ENCODE results near the gene MALSU1.
"Not testable (repeated sequence)": the region's sequence is repeated elsewhere in the genome, so short reads cannot be mapped to it uniquely, and the experiment has no call there.

MALSU1 gene

GRCh38 chr7:23295401-23295697, 3.8 kb upstream of the MALSU1 start:
- Histone ChIP-seq H3K56ac (ENCODE audit: low read length) (no peak overlapping the region), H3K79me1 (ENCODE audit: low read length) (peaks cover 9% of the 10 kb centered on the region), H2BK120ac (ENCODE audit: low read depth, low read length) (no peak overlapping the region), H3K9ac (ENCODE audit: low read length) (no peak overlapping the region), H3K4me2 (ENCODE audit: low read length) (no peak overlapping the region), H4K8ac (ENCODE audit: low read depth, low read length) (no peak overlapping the region), H2BK5ac (ENCODE audit: low read length) (no peak overlapping the region), H3K79me2 (ENCODE audit: control insufficient read depth, insufficient read depth, low read length) (peaks cover 11% of the 10 kb centered on the region), H3K4me1 (ENCODE audit: control insufficient read depth, low read depth, low read length) (peaks cover 2% of the 10 kb centered on the region), H3K18ac (ENCODE audit: low read length) (no peak overlapping the region), H3K4ac (ENCODE audit: low read depth, low read length) (no peak overlapping the region), H3K4me3 (ENCODE audit: low read length) (no peak overlapping the region), H3K27ac (ENCODE audit: low read depth, low read length) (no peak overlapping the region), H3K23ac (ENCODE audit: low read length) (no peak overlapping the region), H3K27me3 (ENCODE audit: insufficient read depth, low read length, poor library complexity) (no peaks in the 10 kb centered on the region), H4K5ac (ENCODE audit: low read length) (no peak overlapping the region), H2BK15ac (replicated peaks; ENCODE audit: low read depth) (no peak overlapping the region), H2AK5ac (ENCODE audit: low read length) (no peak overlapping the region), H3K36me3 (ENCODE audit: control insufficient read depth, insufficient read depth, low read length) (no peaks in the 10 kb centered on the region)
- DNase-seq: no peak

DNA sequence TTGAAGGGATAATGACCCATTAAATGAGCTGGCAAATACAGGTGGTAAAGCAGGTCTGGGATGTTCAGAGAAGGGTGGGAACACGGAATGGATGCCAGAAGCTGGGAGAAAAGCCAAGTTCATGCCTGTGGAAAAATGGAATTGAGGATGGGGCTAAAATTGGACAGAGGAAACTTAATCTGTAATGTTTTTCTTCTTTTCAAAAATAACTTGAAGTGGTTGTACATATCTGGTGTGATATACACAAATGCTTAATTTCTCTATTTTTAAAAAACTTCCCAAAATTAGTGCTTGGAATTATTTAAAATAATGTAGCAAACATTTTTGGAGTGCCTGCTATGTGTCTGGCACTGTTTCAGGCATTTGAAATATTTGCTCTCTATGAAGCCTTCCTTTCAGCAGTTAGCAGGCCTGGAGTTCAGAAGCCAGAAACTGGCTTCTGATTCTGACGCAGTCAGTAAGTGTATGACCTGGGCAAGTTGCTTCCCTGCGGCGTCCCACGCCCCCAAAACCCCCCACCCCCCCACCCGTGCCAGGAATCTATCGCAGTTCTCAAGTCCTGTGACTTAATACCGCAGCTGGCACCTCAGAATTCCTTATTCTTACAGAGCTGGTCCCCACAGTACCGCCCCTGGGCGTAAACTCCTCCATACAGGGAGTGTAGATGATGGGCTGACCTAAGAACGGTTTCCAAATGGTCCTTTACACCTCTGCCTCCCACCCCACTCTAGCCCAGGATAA, 828 bp upstream of the MALSU1 start:
- H3K4me1 ChIP-seq (ENCODE audit: control insufficient read depth, low read depth, low read length): peaks cover 6% of the 10 kb centered on the region
- H2BK120ac ChIP-seq (ENCODE audit: low read depth, low read length): no peak overlapping the region
- no peak overlapping the region for H3K4ac ChIP-seq (ENCODE audit: low read depth, low read length)
- H2BK15ac ChIP-seq (replicated peaks; ENCODE audit: low read depth): no peak overlapping the region
- peaks cover 19% of the 10 kb centered on the region for H3K79me1 ChIP-seq (ENCODE audit: low read length)
- no peak overlapping the region for H3K27ac ChIP-seq (ENCODE audit: low read depth, low read length)
- peak overlapping the region; percentile 100 for H4K8ac ChIP-seq (ENCODE audit: low read depth, low read length)
- H3K23ac ChIP-seq (ENCODE audit: low read length): no peak overlapping the region
- no peak overlapping the region for H3K9ac ChIP-seq (ENCODE audit: low read length)
- WGBS (ENCODE audit: extremely low coverage, insufficient coverage, low lambda C conversion rate): no CpG with 5 or more reads among the region's 11 CpGs
- H3K4me3 ChIP-seq (ENCODE audit: low read length): no peak overlapping the region
- H3K56ac ChIP-seq (ENCODE audit: low read length): no peak overlapping the region
- peak overlapping the region; percentile 58 for H3K4me2 ChIP-seq (ENCODE audit: low read length)
- peak overlapping the region; percentile 94 for H4K5ac ChIP-seq (ENCODE audit: low read length)
- H3K79me2 ChIP-seq (ENCODE audit: control insufficient read depth, insufficient read depth, low read length): peaks cover 21% of the 10 kb centered on the region
- H3K27me3 ChIP-seq (ENCODE audit: insufficient read depth, low read length, poor library complexity): no peaks in the 10 kb centered on the region
- no peak overlapping the region for H2AK5ac ChIP-seq (ENCODE audit: low read length)
- DNase-seq: peak; percentile 12
- no peaks in the 10 kb centered on the region for H3K36me3 ChIP-seq (ENCODE audit: control insufficient read depth, insufficient read depth, low read length)
- H2BK5ac ChIP-seq (ENCODE audit: low read length): no peak overlapping the region
- H3K18ac ChIP-seq (ENCODE audit: low read length): no peak overlapping the region

DNA sequence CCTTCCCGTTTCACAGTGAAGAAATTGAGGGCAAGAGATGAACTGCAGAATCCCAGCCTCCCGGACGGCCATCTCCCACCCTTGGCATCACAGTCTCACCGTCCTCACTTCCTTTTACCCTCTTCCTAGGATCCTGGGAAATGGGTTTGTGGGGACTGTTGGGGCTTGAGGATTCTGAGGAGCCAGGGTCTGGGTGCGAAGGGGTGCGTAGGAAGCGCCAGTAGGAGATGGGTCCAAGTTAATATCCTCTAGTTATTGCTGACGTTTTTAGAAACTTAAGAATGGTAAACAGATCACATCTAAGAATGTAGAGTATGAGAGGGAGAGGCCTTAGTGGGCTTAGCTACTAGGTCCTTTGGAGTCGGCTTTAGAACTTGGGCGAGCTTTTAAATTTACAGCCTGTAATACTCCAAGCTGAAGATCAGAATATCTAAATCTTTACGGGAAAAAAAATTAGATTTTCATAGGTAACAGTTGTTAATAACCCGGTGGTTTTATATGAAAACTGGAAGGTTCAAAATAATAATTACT, 696 bp downstream of the MALSU1 start:
- H3K36me3 ChIP-seq (ENCODE audit: control insufficient read depth, insufficient read depth, low read length): no peaks in the 10 kb centered on the region
- H3K79me2 ChIP-seq (ENCODE audit: control insufficient read depth, insufficient read depth, low read length): peaks cover 25% of the 10 kb centered on the region
- H3K18ac ChIP-seq (ENCODE audit: low read length): no peak overlapping the region
- no peaks in the 10 kb centered on the region for H3K27me3 ChIP-seq (ENCODE audit: insufficient read depth, low read length, poor library complexity)
- H4K5ac ChIP-seq (ENCODE audit: low read length): no peak overlapping the region
- H2BK120ac ChIP-seq (ENCODE audit: low read depth, low read length): no peak overlapping the region
- no peak overlapping the region for H2BK5ac ChIP-seq (ENCODE audit: low read length)
- H2AK5ac ChIP-seq (ENCODE audit: low read length): no peak overlapping the region
- H3K27ac ChIP-seq (ENCODE audit: low read depth, low read length): no peak overlapping the region
- peak overlapping the region; percentile 95 for H3K4me3 ChIP-seq (ENCODE audit: low read length)
- peak overlapping the region; percentile 94 for H3K4me2 ChIP-seq (ENCODE audit: low read length)
- no peak overlapping the region for H2BK15ac ChIP-seq (replicated peaks; ENCODE audit: low read depth)
- no CpG with 5 or more reads among the region's 12 CpGs for WGBS (ENCODE audit: extremely low coverage, insufficient coverage, low lambda C conversion rate)
- H3K4me1 ChIP-seq (ENCODE audit: control insufficient read depth, low read depth, low read length): peaks cover 6% of the 10 kb centered on the region
- H3K9ac ChIP-seq (ENCODE audit: low read length): peak overlapping the region; percentile 95
- peaks cover 19% of the 10 kb centered on the region for H3K79me1 ChIP-seq (ENCODE audit: low read length)
- peak; percentile 53 for DNase-seq
- H4K8ac ChIP-seq (ENCODE audit: low read depth, low read length): no peak overlapping the region
- peak overlapping the region; percentile 83 for H3K56ac ChIP-seq (ENCODE audit: low read length)
- H3K4ac ChIP-seq (ENCODE audit: low read depth, low read length): no peak overlapping the region
- no peak overlapping the region for H3K23ac ChIP-seq (ENCODE audit: low read length)

- peaks cover 7% of the 10 kb centered on the region for H3K79me1 ChIP-seq (ENCODE audit: low read length)
- peaks cover 4% of the 10 kb centered on the region for H3K36me3 ChIP-seq (ENCODE audit: control insufficient read depth, insufficient read depth, low read length)
- H3K4me2 ChIP-seq (ENCODE audit: low read length): no peak overlapping the region
- H3K9ac ChIP-seq (ENCODE audit: low read length): no peak overlapping the region
- no peak overlapping the region for H4K5ac ChIP-seq (ENCODE audit: low read length)
- H3K4me3 ChIP-seq (ENCODE audit: low read length): no peak overlapping the region
- no peak overlapping the region for H3K23ac ChIP-seq (ENCODE audit: low read length)
- H3K56ac ChIP-seq (ENCODE audit: low read length): no peak overlapping the region
- H3K27ac ChIP-seq (ENCODE audit: low read depth, low read length): no peak overlapping the region
- no peak overlapping the region for H2BK5ac ChIP-seq (ENCODE audit: low read length)
- no peaks in the 10 kb centered on the region for H3K27me3 ChIP-seq (ENCODE audit: insufficient read depth, low read length, poor library complexity)
- no peak for DNase-seq
- no peak overlapping the region for H2BK120ac ChIP-seq (ENCODE audit: low read depth, low read length)
- H4K8ac ChIP-seq (ENCODE audit: low read depth, low read length): no peak overlapping the region
- no CpG with 5 or more reads among the region's 2 CpGs for WGBS (ENCODE audit: extremely low coverage, insufficient coverage, low lambda C conversion rate)
- H2BK15ac ChIP-seq (replicated peaks; ENCODE audit: low read depth): no peak overlapping the region
- H3K79me2 ChIP-seq (ENCODE audit: control insufficient read depth, insufficient read depth, low read length): peaks cover 10% of the 10 kb centered on the region
- no peak overlapping the region for H2AK5ac ChIP-seq (ENCODE audit: low read length)
- H3K18ac ChIP-seq (ENCODE audit: low read length): no peak overlapping the region
- no peak overlapping the region for H3K4ac ChIP-seq (ENCODE audit: low read depth, low read length)
- no peaks in the 10 kb centered on the region for H3K4me1 ChIP-seq (ENCODE audit: control insufficient read depth, low read depth, low read length)
These were observed 7.9 kb downstream of the MALSU1 start for GRCh38 chr7:23306936-23307521.

DNA sequence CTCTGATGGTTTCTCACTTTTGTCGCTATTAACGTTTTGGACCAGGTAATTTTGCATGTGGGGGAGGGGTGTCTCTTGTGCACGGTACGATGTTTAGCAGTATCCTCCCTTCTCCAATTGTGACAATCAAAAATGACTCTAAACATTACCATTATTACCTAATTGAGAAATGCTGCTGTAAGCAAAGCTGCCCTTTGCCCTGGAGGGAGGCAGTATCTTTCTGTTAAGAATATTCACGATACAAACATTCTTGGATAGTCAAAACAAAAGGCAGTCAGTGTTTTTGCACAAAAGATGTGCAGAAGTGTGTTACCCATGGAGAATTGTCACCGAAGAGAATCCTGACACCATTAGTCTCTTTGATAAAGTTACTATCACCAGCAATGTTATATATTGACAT, 9.6 kb downstream of the MALSU1 start:
- no peak overlapping the region for H3K56ac ChIP-seq (ENCODE audit: low read length)
- no peak overlapping the region for H2AK5ac ChIP-seq (ENCODE audit: low read length)
- H4K5ac ChIP-seq (ENCODE audit: low read length): no peak overlapping the region
- H3K9ac ChIP-seq (ENCODE audit: low read length): no peak overlapping the region
- H2BK5ac ChIP-seq (ENCODE audit: low read length): no peak overlapping the region
- H3K79me2 ChIP-seq (ENCODE audit: control insufficient read depth, insufficient read depth, low read length): peaks cover 8% of the 10 kb centered on the region
- H2BK15ac ChIP-seq (replicated peaks; ENCODE audit: low read depth): no peak overlapping the region
- no peak overlapping the region for H3K4ac ChIP-seq (ENCODE audit: low read depth, low read length)
- H3K27me3 ChIP-seq (ENCODE audit: insufficient read depth, low read length, poor library complexity): no peaks in the 10 kb centered on the region
- no peak for DNase-seq
- no peak overlapping the region for H4K8ac ChIP-seq (ENCODE audit: low read depth, low read length)
- H3K4me1 ChIP-seq (ENCODE audit: control insufficient read depth, low read depth, low read length): no peaks in the 10 kb centered on the region
- peaks cover 4% of the 10 kb centered on the region for H3K79me1 ChIP-seq (ENCODE audit: low read length)
- H3K23ac ChIP-seq (ENCODE audit: low read length): no peak overlapping the region
- peaks cover 5% of the 10 kb centered on the region for H3K36me3 ChIP-seq (ENCODE audit: control insufficient read depth, insufficient read depth, low read length)
- no peak overlapping the region for H3K4me3 ChIP-seq (ENCODE audit: low read length)
- WGBS (ENCODE audit: extremely low coverage, insufficient coverage, low lambda C conversion rate): no CpG with 5 or more reads among the region's 6 CpGs
- H2BK120ac ChIP-seq (ENCODE audit: low read depth, low read length): no peak overlapping the region
- no peak overlapping the region for H3K4me2 ChIP-seq (ENCODE audit: low read length)
- H3K27ac ChIP-seq (ENCODE audit: low read depth, low read length): no peak overlapping the region
- H3K18ac ChIP-seq (ENCODE audit: low read length): no peak overlapping the region

- not testable (repeated sequence) for DNase-seq; H4K5ac ChIP-seq (ENCODE audit: low read length); H3K27me3 ChIP-seq (ENCODE audit: insufficient read depth, low read length, poor library complexity); H3K4me1 ChIP-seq (ENCODE audit: control insufficient read depth, low read depth, low read length); H2BK15ac ChIP-seq (replicated peaks; ENCODE audit: low read depth); H2BK5ac ChIP-seq (ENCODE audit: low read length); H3K4me2 ChIP-seq (ENCODE audit: low read length); H3K27ac ChIP-seq (ENCODE audit: low read depth, low read length); H3K79me2 ChIP-seq (ENCODE audit: control insufficient read depth, insufficient read depth, low read length); H3K4me3 ChIP-seq (ENCODE audit: low read length); H3K18ac ChIP-seq (ENCODE audit: low read length); H3K79me1 ChIP-seq (ENCODE audit: low read length); H3K23ac ChIP-seq (ENCODE audit: low read length); H3K4ac ChIP-seq (ENCODE audit: low read depth, low read length); H2BK120ac ChIP-seq (ENCODE audit: low read depth, low read length); H3K36me3 ChIP-seq (ENCODE audit: control insufficient read depth, insufficient read depth, low read length); H3K56ac ChIP-seq (ENCODE audit: low read length); H3K9ac ChIP-seq (ENCODE audit: low read length); H2AK5ac ChIP-seq (ENCODE audit: low read length)
- peak overlapping the region; percentile 56 for H4K8ac ChIP-seq (ENCODE audit: low read depth, low read length)
- WGBS (ENCODE audit: extremely low coverage, insufficient coverage, low lambda C conversion rate): no CpG with 5 or more reads among the region's 2 CpGs
These were observed 13.0 kb downstream of the MALSU1 start for GRCh38 chr7:23312141-23312540.
